ENCODE data around the gene ARSI.

ARSI gene

GRCh38 chr5:150307617-150308426 is 5.1 kb upstream of the ARSI start:
- no peak for DNase-seq (ENCODE audit: low read depth)

- DNase-seq (ENCODE audit: low read depth) = no peak
These were observed 4.1 kb upstream of the ARSI start for GRCh38 chr5:150306775-150307174.

- no peak for DNase-seq (ENCODE audit: low read depth)
These were observed 2.9 kb upstream of the ARSI start for GRCh38 chr5:150305557-150305956.

- DNase-seq (ENCODE audit: low read depth) = no peak
These were observed 2.4 kb upstream of the ARSI start for GRCh38 chr5:150305095-150305494.

- no peak for DNase-seq (ENCODE audit: low read depth)
These were observed 1.9 kb upstream of the ARSI start for GRCh38 chr5:150304481-150305081.

- no peak for DNase-seq (ENCODE audit: low read depth)
These were observed 1.1 kb upstream of the ARSI start for GRCh38 chr5:150303660-150304386.

- no peak for DNase-seq (ENCODE audit: low read depth)
These were observed 438 bp upstream of the ARSI start for GRCh38 chr5:150303070-150303615.

- DNase-seq (ENCODE audit: low read depth) = no peak
These were observed 804 bp downstream of the ARSI start for GRCh38 chr5:150301901-150302300.

- no peak for DNase-seq (ENCODE audit: low read depth)
These were observed 1.6 kb downstream of the ARSI start for GRCh38 chr5:150301170-150301505.

GRCh38 chr5:150300496-150301169 is 2.1 kb downstream of the ARSI start:
- no peak for DNase-seq (ENCODE audit: low read depth)

- no peak for DNase-seq (ENCODE audit: low read depth)
These were observed 3.0 kb downstream of the ARSI start for GRCh38 chr5:150299571-150300327.

- no peak for DNase-seq (ENCODE audit: low read depth)
These were observed 3.8 kb downstream of the ARSI start for GRCh38 chr5:150298701-150299451.

GRCh38 chr5:150297934-150298595 is 4.6 kb downstream of the ARSI start:
- DNase-seq (ENCODE audit: low read depth) = no peak

- no peak for DNase-seq (ENCODE audit: low read depth)
These were observed 5.3 kb downstream of the ARSI start for GRCh38 chr5:150297236-150297890.

- DNase-seq (ENCODE audit: low read depth) = no peak
These were observed 6.2 kb downstream of the ARSI start for GRCh38 chr5:150296496-150296895.

GRCh38 chr5:150295741-150296486 is 6.8 kb downstream of the ARSI start:
- no peak for DNase-seq (ENCODE audit: low read depth)

- DNase-seq (ENCODE audit: low read depth) = no peak
These were observed 7.5 kb downstream of the ARSI start for GRCh38 chr5:150295172-150295634.

- no peak for DNase-seq (ENCODE audit: low read depth)
These were observed 8.1 kb downstream of the ARSI start for GRCh38 chr5:150294551-150295071.
